Anterior cingulate cortex (tissue), 58 donors: ENCODE measurements around the gene PCIF1.

Experiments used
- DNase-seq, 58 donors: peaks; one replicate each; lab custom pipeline; 2025; lab: John Stamatoyannopoulos, UW

PCIF1 gene

DNA sequence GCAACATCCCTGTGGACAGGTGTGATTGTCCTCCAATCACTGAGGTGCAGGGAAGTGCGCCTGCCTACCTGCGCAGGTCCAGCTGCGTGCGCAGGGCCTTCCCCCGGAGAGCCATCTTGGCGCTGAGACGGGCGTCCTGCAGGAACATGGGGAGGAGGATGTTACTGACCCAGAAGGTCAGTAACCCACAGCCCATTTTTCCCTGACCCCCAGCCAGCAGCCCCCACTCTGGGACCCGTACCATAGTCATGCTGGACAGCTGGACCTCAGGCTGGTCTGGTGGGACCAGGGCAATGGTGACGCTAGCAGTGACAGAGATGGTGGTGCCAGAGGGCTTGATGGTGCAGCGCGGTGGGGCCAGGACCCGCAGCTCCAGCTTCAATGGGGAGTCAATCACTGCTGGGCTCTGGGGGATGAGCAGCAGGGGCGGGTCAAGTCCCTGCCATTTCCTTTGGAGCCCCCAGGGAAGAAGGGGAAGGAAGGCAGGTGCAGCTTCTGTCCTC is 32.2 kb upstream of the PCIF1 start:
- no peak for DNase-seq

DNA sequence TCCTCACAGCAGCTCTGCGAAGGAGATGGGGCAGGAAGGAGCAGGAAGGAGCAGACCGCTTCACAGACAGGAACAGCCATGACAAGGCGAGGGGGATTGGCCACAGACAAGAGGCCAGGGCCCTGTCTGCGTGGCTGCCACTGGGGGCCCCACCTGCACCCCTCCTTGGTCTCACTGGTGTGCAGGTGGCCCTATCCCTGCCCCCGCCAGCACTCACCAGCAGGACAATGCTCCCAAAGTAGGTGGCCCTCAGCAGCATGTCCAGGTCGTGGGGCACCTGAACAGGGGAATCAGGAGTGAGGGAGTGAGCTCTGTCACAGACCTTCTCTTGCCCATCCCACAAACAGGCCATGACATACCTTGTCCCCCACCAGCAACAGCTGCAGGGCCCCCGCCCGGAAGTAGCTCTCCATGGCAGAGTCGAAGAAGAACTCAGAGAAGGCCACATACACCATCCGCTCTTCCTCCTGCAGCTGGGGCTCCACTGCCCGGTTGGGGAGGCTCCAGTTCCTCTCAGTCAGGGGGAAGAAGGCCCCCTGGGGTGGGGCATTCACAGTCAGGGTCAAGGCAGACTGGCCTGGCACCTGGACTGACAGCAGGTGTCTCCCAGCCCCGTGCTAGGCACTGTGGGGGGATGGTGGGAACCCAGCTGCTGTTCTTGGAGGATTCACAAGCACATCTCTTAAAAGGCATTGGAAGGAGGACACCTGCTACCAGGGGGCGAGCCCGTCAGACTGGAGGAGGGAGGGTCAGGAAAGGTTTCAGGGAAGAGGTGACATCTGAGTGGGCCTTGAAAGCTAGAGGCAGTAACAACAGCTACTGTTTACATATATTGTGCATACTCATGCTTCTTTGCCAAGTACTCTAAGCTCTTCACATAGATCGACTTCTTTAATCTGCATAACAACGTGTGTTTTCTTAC is 29.6 kb upstream of the PCIF1 start:
- DNase-seq: no peak

DNA sequence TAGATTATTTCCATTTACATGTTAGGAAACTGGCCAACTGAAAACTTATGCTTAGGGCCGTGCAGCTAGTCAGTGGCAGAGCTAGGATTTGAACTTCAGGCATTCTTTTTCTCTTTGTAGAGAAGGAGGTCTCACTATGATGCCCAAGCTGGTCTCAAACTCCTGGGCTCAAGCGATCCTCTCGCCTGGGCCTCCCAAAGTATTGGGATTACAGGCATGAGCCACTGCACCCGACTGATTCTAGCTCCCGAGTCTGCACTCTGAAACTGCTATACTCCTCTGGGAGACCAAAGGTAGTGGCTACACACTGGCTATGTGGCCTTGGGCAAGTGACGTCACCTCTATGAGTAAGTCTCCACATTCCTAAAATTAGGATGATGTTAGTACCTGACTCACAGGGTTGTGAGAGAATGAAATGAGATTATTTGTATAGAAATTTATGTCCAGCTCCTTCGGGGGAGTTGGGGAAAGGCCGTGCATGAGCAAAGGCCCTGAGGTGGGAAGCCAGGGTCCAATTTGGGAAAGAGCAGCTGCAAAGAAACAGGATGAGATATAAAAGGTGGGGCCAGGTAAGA is 28.9 kb upstream of the PCIF1 start:
- DNase-seq: no peak

DNA sequence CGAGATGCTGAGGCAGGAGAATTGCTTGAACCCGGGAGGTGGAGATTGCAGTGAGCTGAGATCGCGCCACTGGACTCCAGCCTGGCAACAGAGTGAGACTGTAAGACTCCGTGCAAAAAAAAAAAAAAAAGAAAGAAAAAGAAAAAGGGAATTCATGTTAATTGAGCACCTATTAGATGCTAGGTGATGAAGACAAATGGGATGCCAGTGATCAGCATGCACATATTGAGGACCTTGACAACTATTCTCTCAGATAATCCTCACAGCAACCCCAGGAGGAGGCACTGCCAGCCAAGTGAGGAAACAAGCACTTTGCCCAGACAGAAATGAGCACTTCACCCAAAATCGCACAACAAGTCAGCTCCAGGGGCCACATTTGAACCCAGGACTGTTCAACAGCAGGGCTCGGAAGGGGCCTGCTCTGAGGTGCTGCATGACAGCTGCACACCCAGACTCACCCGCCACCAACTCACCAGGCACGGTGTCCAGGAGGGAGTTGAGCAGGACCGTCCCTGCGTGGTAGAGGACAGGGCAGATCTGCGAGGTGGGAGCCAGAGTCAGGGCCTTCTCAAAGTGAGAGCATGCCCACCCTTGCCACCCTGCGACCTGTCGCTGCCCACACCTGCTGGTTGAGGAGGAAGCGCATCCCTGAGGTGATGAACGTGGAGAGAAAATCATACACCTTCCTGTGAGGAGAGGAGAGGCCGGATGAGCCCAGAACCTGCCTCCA is 27.1 kb upstream of the PCIF1 start:
- DNase-seq: no peak

DNA sequence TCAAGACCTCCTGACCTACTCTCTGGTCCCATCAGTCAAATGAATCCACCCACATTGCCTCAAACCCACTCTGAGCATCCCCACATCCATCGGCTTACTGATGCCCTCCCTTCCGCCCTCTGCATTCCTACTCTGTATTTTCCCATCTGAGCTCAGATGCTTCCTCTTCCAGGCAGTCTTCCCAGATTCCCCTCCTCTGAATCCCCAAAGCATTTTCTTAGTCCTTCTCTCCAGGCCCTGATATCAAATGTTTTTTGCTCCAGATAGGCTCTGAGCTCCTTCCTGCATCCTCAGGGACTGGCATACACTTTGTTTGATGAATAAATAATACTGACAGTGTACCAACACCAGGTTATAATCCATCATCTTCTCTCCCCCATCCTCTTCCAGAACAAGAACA is 26.4 kb upstream of the PCIF1 start:
- DNase-seq: no peak

DNA sequence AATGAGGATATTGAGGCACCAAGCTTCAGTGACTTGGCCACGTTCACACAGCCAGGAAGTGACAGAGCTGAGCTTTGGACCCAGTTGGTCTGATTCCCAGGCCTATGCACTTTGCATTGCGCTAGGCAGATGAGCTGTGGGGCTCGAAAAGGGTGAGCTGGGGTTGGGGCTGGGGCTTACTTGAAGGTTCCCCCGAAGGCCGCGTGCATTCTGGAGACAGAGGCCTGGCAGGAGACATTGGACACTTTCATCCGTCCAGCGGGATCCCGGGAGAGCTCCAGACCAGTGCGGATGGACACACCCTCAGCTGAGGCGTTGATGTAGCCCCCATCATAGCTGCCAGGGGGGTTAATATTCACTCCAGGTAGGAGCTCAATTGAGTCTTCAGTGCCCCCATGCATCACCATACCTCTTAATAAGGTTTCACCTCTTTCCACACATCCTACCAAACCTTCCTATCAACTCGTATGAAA is 25.1 kb upstream of the PCIF1 start:
- DNase-seq: no peak

DNA sequence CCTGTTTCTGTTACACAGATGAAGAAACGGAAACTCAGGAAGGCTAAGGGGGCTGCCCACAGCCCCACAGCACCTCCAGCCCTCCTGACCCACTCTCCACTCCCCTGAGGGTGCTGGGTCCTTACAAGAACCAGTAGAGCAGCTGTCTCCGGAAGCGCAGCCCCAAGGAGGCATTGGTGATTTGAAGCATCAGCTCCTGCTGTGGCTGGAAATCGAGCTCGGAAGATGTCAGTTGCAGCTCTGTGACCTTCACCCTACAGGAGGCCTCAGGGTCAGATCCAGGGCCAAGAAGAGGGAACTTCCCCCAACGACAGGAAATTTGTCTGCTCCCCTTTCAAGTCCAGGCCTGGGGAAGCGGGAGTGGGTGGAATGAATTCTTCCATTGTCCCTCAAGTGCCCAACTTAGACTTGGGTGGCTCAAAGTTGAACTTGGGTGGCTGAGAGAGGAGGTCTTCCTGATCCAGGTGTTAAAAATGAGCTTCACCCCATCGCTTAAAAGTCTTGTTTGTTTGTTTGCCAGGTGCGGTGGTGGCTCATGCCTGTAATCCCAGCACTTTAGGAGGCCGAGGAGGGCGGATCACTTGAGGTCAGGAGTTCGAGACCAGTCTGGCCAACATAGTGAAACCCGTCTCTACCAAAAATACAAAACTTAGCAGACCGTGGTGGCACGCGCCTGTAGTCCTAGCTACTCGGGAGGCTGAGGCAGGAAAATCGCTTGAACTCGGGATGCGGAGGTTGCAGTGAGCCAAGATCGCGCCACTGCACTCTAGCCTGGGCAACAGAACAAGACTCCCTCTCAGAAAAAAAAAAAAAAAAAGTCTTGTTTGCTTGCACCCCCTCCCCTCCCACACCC is 24.4 kb upstream of the PCIF1 start:
- no peak for DNase-seq

DNA sequence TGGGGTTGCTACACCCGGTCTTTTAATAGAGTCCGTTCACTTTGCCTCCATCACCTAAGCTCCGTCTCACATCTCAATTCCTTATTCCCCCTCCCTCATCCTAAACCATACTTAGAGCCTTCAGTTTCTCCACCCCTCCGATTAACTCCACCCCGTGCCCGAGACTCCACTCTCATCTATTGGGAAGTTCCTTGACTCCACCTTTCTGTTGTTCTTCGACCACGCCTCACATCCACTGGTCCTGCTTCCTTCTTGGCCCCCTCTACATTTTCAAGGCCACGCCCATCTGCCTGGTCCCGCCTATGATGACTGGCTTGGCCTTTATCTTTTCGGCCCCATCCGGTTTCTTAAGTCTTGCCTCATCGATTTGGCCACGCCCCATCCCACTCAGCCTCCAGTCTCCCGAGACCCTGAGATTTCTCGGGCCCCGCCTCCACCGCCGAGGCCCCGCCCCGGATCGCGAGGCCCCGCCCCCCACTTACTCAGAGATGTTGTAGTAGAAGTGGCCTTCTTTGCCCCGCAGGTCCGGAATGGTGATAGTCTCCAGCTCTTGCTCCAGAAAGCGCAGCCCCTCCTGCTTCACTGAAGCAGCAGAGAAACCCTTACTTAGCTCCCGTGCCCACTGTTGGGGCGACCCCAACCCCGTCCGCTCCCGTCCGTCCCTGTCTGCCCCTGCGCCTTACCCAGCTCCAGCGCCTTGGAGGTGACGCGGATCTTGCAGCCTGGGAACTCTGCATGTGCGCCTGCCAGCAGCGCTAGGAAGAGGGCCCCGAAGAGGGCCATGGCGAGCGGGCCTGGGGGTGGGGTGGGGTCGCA is 23.6 kb upstream of the PCIF1 start:
- DNase-seq: peak; percentile 10 to 93 (median 75)

DNA sequence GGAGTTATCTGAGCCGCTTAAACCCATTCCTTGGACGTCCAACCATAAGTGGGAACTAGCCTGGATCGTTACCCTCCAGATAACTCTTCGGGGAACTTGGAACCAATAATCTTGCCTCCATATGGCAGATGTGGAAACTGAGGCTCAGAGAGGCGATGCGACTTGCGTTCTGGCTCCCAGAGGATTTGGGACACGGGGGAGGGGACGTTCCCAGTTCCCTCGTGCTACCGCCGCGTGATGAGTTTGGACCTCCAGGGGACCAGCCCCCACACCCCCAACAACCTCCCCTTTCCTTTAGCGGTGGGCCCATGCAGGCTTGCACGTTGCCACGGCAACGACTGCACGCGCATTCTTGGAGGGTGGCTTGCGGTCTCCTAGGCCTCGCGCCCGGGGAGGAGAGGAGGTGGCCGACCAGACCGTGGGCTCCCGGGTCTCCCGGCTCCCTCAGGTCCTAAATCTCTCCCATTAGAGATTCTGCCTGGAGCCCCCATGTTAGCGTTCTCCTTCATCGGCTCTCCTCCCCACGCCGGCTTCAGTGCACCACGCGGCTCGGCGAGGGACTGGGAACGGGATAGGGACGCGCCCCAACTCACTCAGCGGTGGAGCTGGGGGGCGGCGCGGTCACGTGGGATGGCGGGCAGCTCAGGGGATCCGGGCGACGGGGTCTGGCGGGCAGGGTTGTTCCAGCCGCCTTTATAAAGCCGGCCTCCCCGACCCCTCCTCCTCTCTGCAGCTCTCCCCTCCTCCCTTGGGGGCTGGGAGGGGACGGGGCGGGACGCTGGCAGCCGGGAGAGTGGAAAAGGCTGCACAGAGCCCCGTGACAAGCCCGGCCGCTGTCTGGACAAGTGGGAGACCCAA is 22.8 kb upstream of the PCIF1 start, which contains the start of gene PLTP:
PLTP (minus strand) TSS at position 670 of the 858 bp plus-strand sequence. CDS start 703 bp downstream, outside the sequence.
- DNase-seq: peak in 56 of 58 donors; percentile 7 to 85 (median 70)

DNA sequence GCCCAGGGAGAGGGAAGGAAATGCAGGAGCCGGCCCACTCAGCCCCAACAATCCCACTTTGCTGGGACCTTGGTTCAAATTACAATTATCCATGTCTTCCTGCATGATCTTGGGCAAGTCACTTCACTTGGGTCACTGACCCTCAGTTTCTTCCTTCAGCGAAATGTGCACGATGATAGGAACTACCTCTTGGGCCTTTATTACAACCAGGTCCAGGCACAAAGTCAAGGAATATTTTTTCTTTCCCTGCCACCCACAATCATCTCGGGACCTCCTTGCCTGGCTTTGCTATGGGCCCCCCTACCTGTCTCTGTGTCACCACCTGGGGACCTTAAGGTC is 22.2 kb upstream of the PCIF1 start:
- DNase-seq: no peak

DNA sequence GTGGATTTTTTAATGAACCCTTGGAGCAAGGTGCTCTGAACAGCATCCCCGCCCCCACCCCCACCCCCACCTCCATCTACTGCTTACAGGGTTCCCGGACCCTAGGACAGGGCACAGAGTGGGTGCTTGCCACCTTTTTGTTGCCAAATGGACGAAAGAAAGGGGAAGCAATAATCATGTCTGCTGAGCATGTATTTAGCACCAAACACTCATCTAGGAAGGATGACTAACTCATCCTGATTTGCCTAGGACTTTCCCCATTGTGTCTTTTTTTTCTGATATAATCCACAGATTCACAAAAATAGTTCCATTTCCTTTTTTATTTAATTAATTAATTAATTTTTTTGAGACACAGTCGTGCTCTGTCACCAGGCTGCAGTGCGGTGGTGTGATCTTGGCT is 21.4 kb upstream of the PCIF1 start:
- DNase-seq: no peak

DNA sequence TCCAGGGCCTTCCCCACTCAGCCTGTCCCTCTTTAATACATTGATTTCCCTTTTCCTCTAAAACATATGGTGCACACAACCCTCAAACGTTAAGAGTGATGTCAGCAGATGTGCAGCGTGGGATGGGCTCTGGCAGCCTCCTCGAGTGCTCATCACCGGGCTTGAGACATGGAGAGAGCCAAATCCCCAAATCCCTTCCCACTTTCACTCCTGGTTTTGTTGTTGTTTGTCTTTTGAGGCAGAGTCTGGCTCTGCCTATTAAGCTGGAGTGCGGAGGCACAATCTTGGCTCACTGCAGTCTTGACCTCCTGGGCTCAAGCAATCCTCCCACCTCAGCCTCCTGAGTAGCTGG is 16.7 kb upstream of the PCIF1 start:
- peak in 23 of 58 donors; percentile 5 to 58 (median 16) for DNase-seq

DNA sequence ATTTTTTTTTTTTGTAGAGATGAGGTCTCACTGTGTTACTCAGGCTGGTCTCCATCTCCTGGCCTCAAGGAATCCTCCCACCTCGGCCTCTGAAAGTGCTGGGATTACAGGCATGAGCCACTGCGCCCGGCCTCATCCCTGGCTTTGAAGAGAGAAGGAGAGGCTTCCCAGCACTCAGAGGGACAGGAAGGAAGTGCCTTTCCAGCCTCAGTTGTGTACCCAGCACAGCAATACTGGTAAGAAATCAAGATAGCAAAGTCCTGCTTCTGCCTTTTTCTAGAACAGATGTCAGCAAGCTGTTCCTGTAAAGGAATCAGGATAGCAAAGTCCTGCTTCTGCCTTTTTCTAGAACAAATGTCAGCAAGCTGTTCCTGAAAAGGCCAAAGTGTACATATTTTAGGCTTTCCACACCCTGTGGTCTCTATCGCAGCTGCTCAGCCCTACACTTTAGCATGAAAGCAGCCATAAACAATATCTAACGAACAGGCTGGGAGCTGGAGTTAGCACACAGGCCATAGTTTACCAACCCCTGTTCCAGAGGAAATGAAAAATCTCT is 16.2 kb upstream of the PCIF1 start:
- DNase-seq: peak in 4 of 58 donors; percentile 9 to 45 (median 24)

DNA sequence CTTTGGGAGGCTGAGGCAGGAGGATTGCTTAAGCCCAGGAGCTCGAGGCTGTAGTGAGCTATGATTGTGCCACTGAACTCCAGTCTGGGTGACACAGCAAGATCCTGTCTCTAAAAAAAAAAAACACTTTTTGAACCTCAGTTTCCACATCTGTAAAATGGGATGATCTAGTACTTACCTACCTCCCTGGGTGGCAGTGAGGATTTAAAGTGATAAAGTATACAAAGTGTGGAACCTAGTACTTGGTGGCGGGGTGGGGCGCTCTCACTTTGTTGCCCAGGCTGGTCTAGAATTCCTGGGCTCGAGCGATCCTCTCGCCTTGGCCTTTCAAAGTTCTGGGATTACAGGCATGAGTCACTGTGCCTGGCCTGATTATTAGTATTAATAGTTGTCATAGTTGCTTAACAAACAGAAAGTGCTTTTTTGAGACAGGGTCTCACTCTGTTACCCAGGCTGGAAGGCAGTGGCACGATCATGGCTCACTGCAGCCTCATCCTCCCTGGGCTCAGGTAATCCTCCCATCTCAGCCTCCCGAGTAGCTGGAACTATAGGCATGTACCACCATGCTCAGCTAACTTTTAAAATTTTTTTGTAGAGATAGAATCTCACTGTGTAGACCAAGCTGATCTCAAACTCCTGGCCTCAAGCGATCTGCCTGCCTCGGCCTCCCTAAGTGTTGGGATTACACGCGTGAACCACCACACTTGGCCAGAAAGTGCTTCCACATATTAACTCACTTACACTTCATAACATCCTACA is 15.5 kb upstream of the PCIF1 start:
- no peak for DNase-seq

DNA sequence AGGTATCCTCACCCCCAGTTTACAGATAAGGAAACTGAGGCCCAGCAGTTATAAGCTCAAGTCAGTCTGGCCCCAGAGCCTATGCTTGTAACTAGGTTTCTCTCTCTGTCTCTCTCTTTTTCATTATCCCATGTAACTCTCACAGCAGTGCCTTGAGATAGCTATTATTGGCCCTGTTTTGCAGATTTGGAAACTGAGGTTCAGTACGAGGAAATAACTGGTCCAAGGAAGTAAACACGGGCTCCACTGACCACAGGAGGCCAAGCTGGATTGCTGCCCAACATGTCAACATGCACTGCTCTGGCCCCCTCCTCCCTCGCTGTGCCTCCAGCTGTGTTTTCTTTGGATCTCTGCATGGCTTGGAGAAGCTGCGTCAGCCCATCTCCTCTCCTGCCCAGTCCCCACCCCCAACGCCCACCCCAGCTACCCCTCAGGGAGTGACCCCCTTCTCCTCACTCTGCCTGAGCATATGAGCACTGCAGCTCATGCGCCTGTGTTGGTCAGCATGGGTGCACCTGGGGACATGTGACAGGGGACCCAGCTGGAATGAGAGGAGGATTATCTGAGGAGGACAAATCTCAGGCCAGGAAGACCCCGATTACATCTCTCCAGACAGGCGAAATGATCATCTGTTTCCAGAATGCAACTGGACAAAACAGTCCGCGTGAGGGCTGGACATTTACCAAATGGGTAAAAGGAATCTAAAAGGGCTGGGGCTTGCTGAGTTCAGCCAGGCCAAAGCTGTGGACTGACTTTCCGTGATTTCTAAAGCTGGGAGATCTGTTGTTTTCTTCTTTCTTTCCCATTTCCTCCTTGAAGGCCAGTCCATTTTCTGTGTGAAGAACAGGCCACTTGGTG is 14.7 kb upstream of the PCIF1 start:
- no peak for DNase-seq
